ENCODE data around the gene TAF6. TPM values are rescaled to one million over a fixed set of nuclear protein-coding genes. Genes with fewer than 3 reads are reported as not detected.

The TAF6 gene
- total RNA-seq, 1 experiment from 2014 or later = 47.2 TPM

DNA sequence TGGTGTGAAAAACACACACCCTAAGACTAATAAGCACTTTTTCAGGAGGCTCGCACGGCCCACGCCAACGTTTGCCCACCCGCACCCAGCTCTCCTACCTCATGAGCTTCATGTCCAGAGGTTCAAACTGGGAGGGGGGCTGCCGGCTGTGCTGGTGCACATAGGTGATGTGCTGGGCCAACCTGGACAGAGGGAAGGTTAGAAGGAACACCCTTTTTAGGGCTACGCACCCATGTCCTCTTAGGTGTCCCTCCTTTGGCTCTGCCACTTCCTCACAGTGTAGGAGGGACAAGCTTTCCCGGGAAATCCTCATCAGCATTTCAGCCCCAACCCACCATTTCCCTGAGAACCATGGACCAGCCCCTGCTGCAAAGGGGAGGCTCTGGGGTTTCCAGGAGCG is 23.9 kb downstream of the TAF6 start:
- H3K36me3 Mint-ChIP-seq (ENCODE audit: insufficient read depth, unreplicated experiment) = peaks cover 96% of the 10 kb centered on the region
- no peaks in the 10 kb centered on the region for H3K9me3 Mint-ChIP-seq (ENCODE audit: unreplicated experiment)
- no TSS peak for BruUV-seq (replicated peaks)
- TF ChIP-seq, protein P1, sequence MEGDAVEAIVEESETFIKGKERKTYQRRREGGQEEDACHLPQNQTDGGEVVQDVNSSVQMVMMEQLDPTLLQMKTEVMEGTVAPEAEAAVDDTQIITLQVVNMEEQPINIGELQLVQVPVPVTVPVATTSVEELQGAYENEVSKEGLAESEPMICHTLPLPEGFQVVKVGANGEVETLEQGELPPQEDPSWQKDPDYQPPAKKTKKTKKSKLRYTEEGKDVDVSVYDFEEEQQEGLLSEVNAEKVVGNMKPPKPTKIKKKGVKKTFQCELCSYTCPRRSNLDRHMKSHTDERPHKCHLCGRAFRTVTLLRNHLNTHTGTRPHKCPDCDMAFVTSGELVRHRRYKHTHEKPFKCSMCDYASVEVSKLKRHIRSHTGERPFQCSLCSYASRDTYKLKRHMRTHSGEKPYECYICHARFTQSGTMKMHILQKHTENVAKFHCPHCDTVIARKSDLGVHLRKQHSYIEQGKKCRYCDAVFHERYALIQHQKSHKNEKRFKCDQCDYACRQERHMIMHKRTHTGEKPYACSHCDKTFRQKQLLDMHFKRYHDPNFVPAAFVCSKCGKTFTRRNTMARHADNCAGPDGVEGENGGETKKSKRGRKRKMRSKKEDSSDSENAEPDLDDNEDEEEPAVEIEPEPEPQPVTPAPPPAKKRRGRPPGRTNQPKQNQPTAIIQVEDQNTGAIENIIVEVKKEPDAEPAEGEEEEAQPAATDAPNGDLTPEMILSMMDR (IDR thresholded peaks at IDR 0.05; ENCODE audit: unreplicated experiment) = no peak
- H3K4me3 Mint-ChIP-seq (ENCODE audit: unreplicated experiment) = no peak overlapping the region
- ChIA-PET CTCF (interaction anchor here (0.6 to 0.9 kb wide), 2 partner anchors 13 to 580 kb away, joined by 3 to 4 read pairs; no protein-coding TSS in a partner anchor), POLR2A (interaction anchor here (0.6 to 1.1 kb wide), 3 partner anchors 28 to 177 kb away, joined by 3 to 4 read pairs (median 3); no protein-coding TSS in a partner anchor)
- intact Hi-C loops (cut with micrococcal nuclease) = no loop called here
- DNase-seq (ENCODE audit: unreplicated experiment) = no peak
- H3K4me1 Mint-ChIP-seq (ENCODE audit: insufficient read depth, unreplicated experiment) = peaks cover 30% of the 10 kb centered on the region
- peak overlapping the region; percentile 54 for H3K27ac Mint-ChIP-seq (ENCODE audit: low read depth, unreplicated experiment)
- H3K27me3 Mint-ChIP-seq (ENCODE audit: insufficient read depth, unreplicated experiment) = no peaks in the 10 kb centered on the region

DNA sequence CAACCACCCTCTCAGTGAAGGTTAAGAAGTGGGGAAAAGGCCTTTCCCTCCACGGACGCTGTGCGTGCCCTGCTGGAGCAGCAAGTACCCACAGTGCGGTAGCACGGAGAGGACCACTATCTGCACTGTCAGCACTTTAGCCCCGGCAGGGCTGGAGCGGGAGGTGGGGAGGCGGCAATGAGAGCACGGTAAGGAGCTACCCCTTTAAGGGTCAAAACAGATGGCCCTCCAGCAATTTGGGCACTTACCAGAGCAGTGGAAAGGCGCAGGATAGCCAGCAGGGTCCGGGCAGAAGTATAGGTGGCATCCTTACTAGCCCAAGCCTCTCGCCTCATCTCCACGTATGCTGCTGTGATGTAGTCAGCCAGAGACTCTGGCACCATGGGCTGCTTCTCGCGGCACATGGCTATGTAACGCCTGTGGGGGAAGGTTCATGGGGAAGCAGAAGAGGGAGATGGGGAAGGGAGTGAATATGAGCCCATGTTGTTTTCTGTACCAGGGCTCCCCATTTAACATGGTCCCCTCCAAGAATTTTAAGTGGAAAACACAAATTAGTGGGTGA is 25.2 kb downstream of the TAF6 start:
- DNase-seq (ENCODE audit: unreplicated experiment) = no peak
- peak overlapping the region; percentile 11 for H3K27ac Mint-ChIP-seq (ENCODE audit: low read depth, unreplicated experiment)
- TF ChIP-seq, protein P1 (IDR thresholded peaks at IDR 0.05; ENCODE audit: unreplicated experiment) = no peak
- ChIA-PET POLR2A (no interaction called here), CTCF (interaction anchor here (0.6 to 1.2 kb wide), 2 partner anchors 12 to 71 kb away, joined by 3 read pairs; no protein-coding TSS in a partner anchor)
- no TSS peak for BruUV-seq (replicated peaks)
- intact Hi-C loops (cut with micrococcal nuclease) = no loop called here
- H3K9me3 Mint-ChIP-seq (ENCODE audit: unreplicated experiment) = no peaks in the 10 kb centered on the region
- H3K27me3 Mint-ChIP-seq (ENCODE audit: insufficient read depth, unreplicated experiment) = no peaks in the 10 kb centered on the region
- H3K4me1 Mint-ChIP-seq (ENCODE audit: insufficient read depth, unreplicated experiment) = peaks cover 29% of the 10 kb centered on the region
- no peak overlapping the region for H3K4me3 Mint-ChIP-seq (ENCODE audit: unreplicated experiment)
- peaks cover 95% of the 10 kb centered on the region for H3K36me3 Mint-ChIP-seq (ENCODE audit: insufficient read depth, unreplicated experiment)

DNA sequence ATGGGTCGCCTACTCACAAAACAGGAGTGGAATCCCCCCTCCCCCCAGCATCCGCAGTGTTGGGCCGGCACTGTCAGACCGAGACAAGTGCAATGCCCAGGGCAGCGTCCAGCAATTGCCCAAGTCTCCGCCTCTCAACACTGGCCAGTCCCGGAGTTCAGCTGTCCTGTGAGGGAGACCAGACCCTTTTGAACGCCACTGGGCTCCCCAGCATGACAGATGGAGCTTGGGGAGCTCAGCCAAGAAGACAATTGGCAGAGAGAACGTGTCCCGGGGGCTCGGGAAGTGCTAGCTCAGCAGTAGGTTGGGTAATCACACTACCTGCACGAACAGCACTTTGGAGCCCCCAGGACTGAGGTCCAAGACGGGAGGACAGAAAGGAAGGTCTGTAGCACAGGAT is 25.7 kb downstream of the TAF6 start:
- ChIA-PET POLR2A (no interaction called here), CTCF (interaction anchor here (0.6 to 1.2 kb wide), 2 partner anchors 11 to 72 kb away, joined by 3 read pairs; no protein-coding TSS in a partner anchor)
- TF ChIP-seq, protein P1 (IDR thresholded peaks at IDR 0.05; ENCODE audit: unreplicated experiment) = no peak
- BruUV-seq (replicated peaks) = no TSS peak
- Mint-ChIP-seq H3K36me3 (ENCODE audit: insufficient read depth, unreplicated experiment) (peaks cover 94% of the 10 kb centered on the region), H3K27me3 (ENCODE audit: insufficient read depth, unreplicated experiment) (no peaks in the 10 kb centered on the region), H3K27ac (ENCODE audit: low read depth, unreplicated experiment) (peak overlapping the region; percentile 11), H3K4me3 (ENCODE audit: unreplicated experiment) (no peak overlapping the region), H3K4me1 (ENCODE audit: insufficient read depth, unreplicated experiment) (peaks cover 25% of the 10 kb centered on the region), H3K9me3 (ENCODE audit: unreplicated experiment) (no peaks in the 10 kb centered on the region)
- DNase-seq (ENCODE audit: unreplicated experiment) = no peak
- intact Hi-C loops (cut with micrococcal nuclease) = no loop called here

DNA sequence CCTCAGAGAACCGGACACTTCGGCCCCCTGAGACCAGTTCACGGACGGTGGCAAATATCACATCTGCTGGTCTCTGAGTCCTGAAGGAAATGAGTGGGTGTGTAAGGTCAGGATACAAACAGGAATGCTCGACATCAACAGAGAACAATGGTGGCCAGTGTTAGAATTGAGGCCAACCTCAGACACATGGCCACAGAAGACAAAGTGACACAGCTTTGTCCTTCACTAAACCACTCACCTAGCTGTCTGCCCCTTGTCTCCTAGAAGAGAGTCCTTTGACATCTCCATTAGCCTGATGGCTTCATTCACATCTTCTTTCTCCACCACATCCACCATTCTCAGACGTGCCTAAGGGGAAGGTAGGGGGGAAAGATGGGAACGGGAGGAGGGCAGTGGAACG is 26.1 kb downstream of the TAF6 start:
- Mint-ChIP-seq H3K4me3 (ENCODE audit: unreplicated experiment) (no peak overlapping the region), H3K27me3 (ENCODE audit: insufficient read depth, unreplicated experiment) (no peaks in the 10 kb centered on the region), H3K36me3 (ENCODE audit: insufficient read depth, unreplicated experiment) (peaks cover 90% of the 10 kb centered on the region), H3K4me1 (ENCODE audit: insufficient read depth, unreplicated experiment) (peaks cover 21% of the 10 kb centered on the region), H3K27ac (ENCODE audit: low read depth, unreplicated experiment) (no peak overlapping the region), H3K9me3 (ENCODE audit: unreplicated experiment) (no peaks in the 10 kb centered on the region)
- TF ChIP-seq, protein P1 (IDR thresholded peaks at IDR 0.05; ENCODE audit: unreplicated experiment) = no peak
- BruUV-seq (replicated peaks) = no TSS peak
- no peak for DNase-seq (ENCODE audit: unreplicated experiment)
- POLR2A ChIA-PET = no interaction called here
- intact Hi-C loops (cut with micrococcal nuclease) = no loop called here
- CTCF ChIA-PET = no interaction called here

Measured in MCF 10A (cell line).